HG02943 (cell line): ENCODE results near the gene SNX20.

ENCODE experiments used
- ATAC-seq: cut with Tn5 transposase; IDR thresholded peaks from one replicate; pipeline ENCODE4 v1.9.1; 2021; ENCODE audit warnings: mild to moderate bottlenecking, low read depth, moderate library complexity; ENCODE audit not compliant: unreplicated experiment

The SNX20 gene

GRCh38 chr16:50706250-50706649 lies 25.1 kb upstream of the SNX20 start:
- no peak for ATAC-seq

- no peak for ATAC-seq
Observed at GRCh38 chr16:50705436-50706110, 24.5 kb upstream of the SNX20 start.

GRCh38 chr16:50704245-50704644 lies 23.1 kb upstream of the SNX20 start:
- ATAC-seq: no peak

GRCh38 chr16:50702725-50703124 lies 21.6 kb upstream of the SNX20 start:
- ATAC-seq: no peak

DNA sequence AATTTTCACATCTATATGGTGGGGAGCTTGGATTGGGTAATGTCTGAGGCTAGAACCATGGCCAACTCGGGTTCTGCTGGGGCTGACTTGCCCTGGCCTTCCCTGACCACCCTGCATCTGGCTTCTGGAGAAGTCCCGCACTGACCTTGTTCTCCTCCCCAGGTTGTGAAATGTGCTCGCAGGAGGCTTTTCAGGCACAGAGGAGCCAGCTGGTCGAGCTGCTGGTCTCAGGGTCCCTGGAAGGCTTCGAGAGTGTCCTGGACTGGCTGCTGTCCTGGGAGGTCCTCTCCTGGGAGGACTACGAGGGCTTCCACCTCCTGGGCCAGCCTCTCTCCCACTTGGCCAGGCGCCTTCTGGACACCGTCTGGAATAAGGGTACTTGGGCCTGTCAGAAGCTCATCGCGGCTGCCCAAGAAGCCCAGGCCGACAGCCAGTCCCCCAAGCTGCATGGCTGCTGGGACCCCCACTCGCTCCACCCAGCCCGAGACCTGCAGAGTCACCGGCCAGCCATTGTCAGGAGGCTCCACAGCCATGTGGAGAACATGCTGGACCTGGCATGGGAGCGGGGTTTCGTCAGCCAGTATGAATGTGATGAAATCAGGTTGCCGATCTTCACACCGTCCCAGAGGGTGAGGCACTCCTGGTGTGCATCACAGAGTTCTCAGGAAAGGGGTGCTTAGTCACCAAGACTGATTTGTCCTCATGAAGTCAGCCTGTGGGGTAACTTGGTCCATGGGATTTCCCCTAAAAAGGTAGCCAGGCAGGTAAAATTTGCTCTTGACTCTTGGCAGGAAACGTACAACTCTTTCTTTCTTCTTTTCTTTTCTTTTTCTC lies 18.4 kb upstream of the SNX20 start:
- ATAC-seq: no peak

DNA sequence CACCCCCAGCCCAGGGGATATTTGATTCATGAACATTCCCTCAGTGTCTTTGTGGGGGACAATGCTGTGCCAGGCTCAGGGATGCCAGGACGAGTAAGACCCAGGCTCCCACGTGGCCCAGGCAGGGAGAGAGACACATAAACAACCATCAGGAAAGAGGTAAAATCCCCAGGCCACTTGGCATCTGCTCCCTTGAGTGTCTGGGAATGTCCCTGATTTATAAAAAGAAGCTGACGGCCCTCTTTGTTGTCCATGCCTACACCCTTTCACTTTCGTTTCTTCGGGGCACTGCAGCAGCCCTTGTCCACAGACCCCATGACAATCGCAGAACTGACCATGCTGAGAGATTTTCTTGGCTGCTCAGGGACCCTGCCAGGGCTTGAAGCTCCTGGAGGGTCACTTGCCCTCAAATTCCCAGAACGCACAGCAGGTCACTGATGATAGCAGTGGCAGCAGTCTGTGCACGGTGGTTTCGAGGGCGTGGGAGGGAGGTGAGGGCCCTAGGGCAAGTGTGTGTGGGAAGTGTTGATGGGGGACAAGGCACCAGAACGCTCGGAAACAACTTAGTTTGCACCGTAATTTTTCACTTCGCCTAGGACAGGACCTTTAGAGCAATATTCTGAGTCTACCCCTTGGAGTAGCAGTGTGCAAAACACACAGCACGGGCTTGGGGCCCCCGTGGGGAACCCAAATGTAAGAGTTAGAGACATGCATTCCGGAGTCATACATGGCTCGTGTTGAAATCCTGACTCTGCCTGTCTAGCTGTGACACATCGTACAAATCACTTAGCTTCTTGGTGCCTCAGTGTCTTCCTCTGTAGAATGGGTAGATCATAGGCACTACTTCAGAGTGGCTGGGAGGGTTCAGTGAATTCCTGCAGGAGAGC lies 17.0 kb upstream of the SNX20 start:
- ATAC-seq: no peak

- ATAC-seq: no peak
Observed at GRCh38 chr16:50697421-50697715, 16.3 kb upstream of the SNX20 start.

GRCh38 chr16:50696575-50697420 lies 15.7 kb upstream of the SNX20 start:
- peak; percentile 63 for ATAC-seq

DNA sequence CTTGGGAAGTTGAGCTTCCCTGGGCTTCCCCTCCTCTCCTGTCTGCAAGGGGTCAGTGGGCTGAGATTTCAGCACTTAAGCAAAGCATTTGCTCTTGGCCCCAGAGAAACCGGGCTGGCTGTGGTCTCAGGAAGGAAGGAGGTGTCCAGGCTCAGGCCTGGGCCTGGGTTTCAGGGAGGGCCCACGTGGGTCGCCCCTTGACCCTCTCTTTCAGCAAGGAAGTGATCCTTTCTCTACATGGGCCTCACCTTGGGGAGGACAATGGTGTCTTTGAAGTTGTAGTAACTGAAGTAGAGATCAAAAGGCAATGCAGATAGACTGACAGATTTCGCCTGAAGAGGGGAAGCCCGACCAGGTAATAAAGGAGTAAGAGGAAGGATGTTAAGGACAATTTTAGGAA lies 15.0 kb upstream of the SNX20 start:
- no peak for ATAC-seq

- no peak for ATAC-seq
Observed at GRCh38 chr16:50695017-50696000, 14.2 kb upstream of the SNX20 start.

DNA sequence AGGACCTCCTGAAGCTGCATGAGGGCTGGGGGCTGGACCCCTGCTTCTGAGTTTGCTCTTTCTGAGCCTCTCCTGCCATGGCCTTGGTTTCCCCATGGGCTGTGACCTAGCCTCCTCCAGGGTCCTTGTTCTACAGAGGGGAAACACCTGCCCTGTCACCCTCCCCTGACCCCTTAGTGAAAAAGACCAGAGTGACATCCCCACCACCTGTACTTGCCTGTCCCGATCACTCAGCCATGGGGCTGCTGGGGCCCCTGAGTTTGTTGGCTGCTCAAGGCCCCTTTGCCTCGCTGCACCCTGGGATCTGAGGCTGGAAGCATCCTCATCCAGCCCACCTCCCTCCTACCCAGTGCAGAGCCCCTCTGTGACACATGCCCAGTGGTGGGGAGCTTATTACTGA lies 13.1 kb upstream of the SNX20 start:
- ATAC-seq: no peak

GRCh38 chr16:50692999-50693781 lies 12.1 kb upstream of the SNX20 start, which contains the start of gene NOD2:
Gene NOD2, plus strand, starts transcription at chr16:50693606. Its CDS starts 5,890 bp downstream, at chr16:50699496.
- no peak for ATAC-seq

- ATAC-seq: no peak
Observed at GRCh38 chr16:50692644-50692998, 11.5 kb upstream of the SNX20 start.

- no peak for ATAC-seq
Observed at GRCh38 chr16:50690177-50690576, 9.1 kb upstream of the SNX20 start.

DNA sequence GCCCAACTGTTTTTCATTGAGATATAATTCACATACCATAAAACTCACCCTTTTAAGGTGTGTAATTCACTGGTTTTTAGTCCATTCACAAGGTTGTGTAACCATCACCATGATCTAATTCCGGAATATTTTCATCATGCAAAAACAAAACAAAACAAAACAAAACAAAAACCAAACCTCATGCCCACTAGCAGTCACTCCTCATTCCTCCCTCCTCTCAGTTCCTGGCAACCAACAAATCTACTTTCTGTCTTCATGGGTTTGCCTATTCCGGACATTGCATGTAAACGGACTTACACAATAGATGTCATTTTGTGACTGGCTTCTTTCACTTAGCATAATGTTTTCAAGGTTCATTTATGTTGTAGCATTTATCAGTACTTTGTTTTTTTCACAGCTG lies 7.8 kb upstream of the SNX20 start:
- no peak for ATAC-seq

DNA sequence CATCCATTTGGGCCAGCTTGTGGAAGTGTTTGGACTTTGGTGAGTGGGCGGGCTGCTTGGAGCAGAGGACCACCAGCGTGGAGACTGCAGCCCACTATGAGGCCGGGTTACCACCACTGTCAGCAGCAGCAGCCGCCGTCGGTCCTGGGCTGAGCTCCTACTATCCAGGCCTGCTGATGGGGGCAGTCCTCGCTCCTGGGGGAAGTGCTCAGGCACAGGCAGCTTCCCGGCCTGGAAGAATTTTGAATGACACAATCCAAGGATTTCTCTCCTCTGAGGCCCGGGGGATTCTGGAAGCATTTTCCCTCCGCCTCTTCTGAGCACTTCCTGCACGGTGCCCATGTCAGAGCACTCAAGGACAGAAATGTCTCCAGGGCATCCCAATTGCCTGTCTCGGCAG lies 7.0 kb upstream of the SNX20 start:
- no peak for ATAC-seq

DNA sequence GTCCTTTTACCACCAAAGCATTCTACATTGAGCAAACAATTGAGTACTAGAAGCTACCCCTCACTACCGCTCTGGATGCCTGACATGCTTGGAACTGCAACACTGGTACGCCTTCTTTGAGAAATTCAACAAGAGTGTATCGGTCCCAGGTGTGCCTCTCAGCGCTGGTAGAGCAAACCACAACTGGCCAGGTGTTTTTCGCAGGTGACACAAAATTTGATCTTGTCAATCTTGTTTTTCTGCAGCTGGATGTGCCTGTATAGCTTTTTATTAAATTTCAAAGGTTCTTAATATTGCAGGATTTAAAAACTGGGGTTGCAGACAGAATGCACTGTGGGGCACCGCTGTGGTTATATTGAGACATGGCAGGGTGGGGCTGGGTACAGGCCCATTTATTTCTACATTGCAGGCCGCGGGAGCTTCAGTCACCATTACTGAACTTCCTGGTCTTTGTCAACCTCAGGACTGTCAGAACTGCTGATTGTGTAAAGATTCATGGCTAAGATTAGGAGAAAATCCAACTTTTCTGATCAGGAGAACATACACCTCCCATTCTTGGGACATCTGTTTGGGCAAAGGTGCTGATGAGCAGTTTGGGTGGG lies 4.5 kb upstream of the SNX20 start:
- ATAC-seq: no peak

DNA sequence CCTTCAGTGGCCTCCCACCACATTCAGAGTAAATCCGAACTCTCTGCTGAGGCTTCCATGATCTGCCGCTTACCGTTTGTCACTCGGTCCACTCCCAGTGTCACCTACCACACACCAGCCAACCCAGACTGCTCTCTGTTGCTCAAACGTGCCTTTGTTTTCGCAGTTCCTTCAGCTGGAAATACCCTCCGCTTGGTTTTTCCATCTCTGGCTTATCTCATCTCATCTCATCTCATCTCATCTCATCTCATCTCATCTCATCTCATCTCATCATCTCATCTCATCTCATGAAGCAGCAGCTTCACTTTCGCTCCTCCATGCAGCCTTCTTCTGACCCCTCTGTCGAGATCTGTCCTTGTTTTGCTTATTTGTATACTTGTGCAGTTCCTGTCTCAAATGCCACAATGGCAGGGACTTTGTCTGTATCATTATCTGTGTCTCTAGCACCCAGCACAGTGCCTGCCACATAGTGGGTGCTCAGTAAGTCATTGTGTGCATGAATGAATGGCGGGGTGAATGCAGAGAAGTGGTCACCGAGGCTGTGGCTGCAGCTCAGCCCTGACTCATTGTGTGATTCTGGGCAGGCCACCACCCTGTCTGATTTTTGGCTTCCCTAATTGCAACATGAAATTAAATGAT lies 3.8 kb upstream of the SNX20 start:
- ATAC-seq: no peak
